K562 (cell line): Measurements from ENCODE around the gene NMUR2. TPM values are rescaled to one million over a fixed set of nuclear protein-coding genes. Genes with fewer than 3 reads are reported as not detected.

ENCODE experiments used
- ATAC-seq: fragments of 200-7000 bp; cut with Tn5 transposase; 3 replicates; pipeline ENCODE4 v1.9.1; 2020; ENCODE audit warnings: moderate library complexity
- BruUV-seq: library from RNA; stranded (reverse); fragments of 400-500 nt; replicated peaks from 2 replicates; lab custom pipeline; 2021; lab: Mats Ljungman, UMichigan
- CTCF ChIA-PET: fragments of 300-600 bp; formaldehyde crosslinking; extraction: SDS; loops from one replicate; lab custom pipeline; 2021; ENCODE audit warnings: low intra/inter-chr PET ratio; lab: Yijun Ruan, JAX
- POLR2A ChIA-PET: fragments of 300-600, 350-650 bp; sonication (Branson Sonifier 250); formaldehyde crosslinking; extraction: SDS; loops from one replicate; lab custom pipeline; 2021; ENCODE audit warnings: antibody characterized with exemption, inconsistent platforms; lab: Yijun Ruan, JAX
- DNase-seq, 4 experiments: peaks; one replicate each; pipeline versions ENCODE4 v3.0.0 to v3.0.0-alpha.2; 2011 to 2018; ENCODE audit warnings: low spot score in 3 of 4, mixed read lengths in 3 of 4; ENCODE audit errors: extremely low read depth in 1 of 4
- FAIRE-seq: peaks from 2 replicates; lab custom pipeline; 2011; peaks lifted over from hg19 to GRCh38; lab: Jason Lieb, UNC
- H2AFZ ChIP-seq: 2 replicates; pipeline ENCODE4 v1.6.0; 2011; ENCODE audit warnings: low read depth, low read length, control low read depth, inconsistent platforms
- H3K27ac ChIP-seq: fragments of 200-600 bp; 3 replicates; pipeline ENCODE4 v1.8.0; 2011; ENCODE audit warnings: low read depth, mild to moderate bottlenecking, control low read depth, inconsistent platforms, low read length, moderate library complexity, mixed read lengths; ENCODE audit errors: extremely low read depth
- H3K27me3 ChIP-seq, 2 experiments: fragments of 300-600 bp in 1 of 2; 2 replicates in 1 of 2; 3 replicates in 1 of 2; pipeline versions ENCODE4 v1.6.0 to v1.8.0; 2011; ENCODE audit warnings: inconsistent platforms in 2 of 2, low read length in 2 of 2, mild to moderate bottlenecking in 1 of 2, mixed read lengths in 1 of 2, moderate library complexity in 1 of 2; ENCODE audit not compliant: control insufficient read depth in 2 of 2, insufficient read depth in 2 of 2
- H3K36me3 ChIP-seq: fragments of 300-600 bp; 3 replicates; pipeline ENCODE4 v1.8.0; 2011; ENCODE audit warnings: mild to moderate bottlenecking, low read length, inconsistent platforms; ENCODE audit not compliant: control insufficient read depth, insufficient read depth
- H3K4me1 ChIP-seq, 2 experiments: fragments of 200-600 bp in 1 of 2; replicated peaks in 1 of 2; 2 replicates in 1 of 2; 3 replicates in 1 of 2; pipeline versions ENCODE4 v1.5.1 to v1.8.0; 2011; ENCODE audit warnings: inconsistent platforms in 2 of 2, low read length in 2 of 2, mild to moderate bottlenecking in 1 of 2, mixed read lengths in 1 of 2, moderate library complexity in 1 of 2; ENCODE audit not compliant: control insufficient read depth in 2 of 2, insufficient read depth in 2 of 2
- H3K4me2 ChIP-seq: 2 replicates; pipeline ENCODE4 v1.6.1; 2011; ENCODE audit warnings: low read length, control low read depth, inconsistent platforms, mixed read lengths; ENCODE audit not compliant: insufficient read depth
- H3K4me3 ChIP-seq: fragments of 200-600 bp; sonication (generic), shearing (Covaris generic); 2 replicates; pipeline ENCODE4 v1.5.1; 2016; ENCODE audit warnings: control low read depth, inconsistent platforms
- H3K79me2 ChIP-seq: fragments of 200-600 bp; 3 replicates; pipeline ENCODE4 v1.8.0; 2011; ENCODE audit warnings: low read length, inconsistent platforms; ENCODE audit not compliant: control insufficient read depth, insufficient read depth
- H3K9ac ChIP-seq, 2 experiments: 2 replicates each; pipeline versions ENCODE4 v1.6.0 to v1.6.1; 2011; ENCODE audit warnings: low read depth in 2 of 2, low read length in 2 of 2, control low read depth in 1 of 2, inconsistent platforms in 1 of 2, mild to moderate bottlenecking in 1 of 2, mixed read lengths in 1 of 2; ENCODE audit not compliant: insufficient read depth in 1 of 2
- H3K9me1 ChIP-seq: one replicate; pipeline ENCODE4 v1.6.0; 2011; ENCODE audit warnings: inconsistent platforms, mild to moderate bottlenecking, low read length, moderate library complexity; ENCODE audit not compliant: control insufficient read depth, insufficient read depth
- H3K9me3 ChIP-seq: replicated peaks from 2 replicates; pipeline ENCODE4 v1.5.1; 2011; ENCODE audit warnings: low read depth, low read length, inconsistent platforms; ENCODE audit not compliant: control insufficient read depth, insufficient read depth
- H4K20me1 ChIP-seq: replicated peaks from 2 replicates; pipeline ENCODE4 v1.6.1; 2011; ENCODE audit warnings: low read length, inconsistent platforms, mixed read lengths; ENCODE audit not compliant: control insufficient read depth, insufficient read depth
- CREBBP ChIP-seq: IDR thresholded peaks from one replicate; pipeline ENCODE4 v1.6.1; 2012; ENCODE audit warnings: low read depth, mild to moderate bottlenecking, control low read depth, inconsistent platforms, low read length
- POLR2AphosphoS5 ChIP-seq: IDR thresholded peaks from 2 replicates; pipeline ENCODE4 v1.6.1; 2011; ENCODE audit warnings: mild to moderate bottlenecking, low read depth, low read length, moderate library complexity; ENCODE audit not compliant: control insufficient read depth, insufficient read depth
- XRCC4 ChIP-seq: IDR thresholded peaks from one replicate; pipeline ENCODE4 v1.6.1; 2011; ENCODE audit not compliant: insufficient read depth, insufficient read length; ENCODE audit errors: extremely low read depth
- ZNF143 ChIP-seq: sonication (generic); formaldehyde crosslinking; IDR thresholded peaks from 2 replicates; pipeline ENCODE4 v1.9.0; 2022; ENCODE audit warnings: mild to moderate bottlenecking, missing genetic modification reagents
- ZNF197 ChIP-seq: fragments of 200-800 bp; sonication (Bioruptor generic); IDR thresholded peaks from 2 replicates; pipeline ENCODE4 v1.6.1; 2016; ENCODE audit warnings: low read depth, missing genetic modification characterization, missing compliant biosample characterization
- ZNF583 ChIP-seq: fragments of 250-450 bp; sonication (Bioruptor Pico); IDR thresholded peaks from 2 replicates; pipeline ENCODE4 v1.4.0; 2020
- ZNF586 ChIP-seq: fragments of 450-650 bp; formaldehyde crosslinking; conservative IDR thresholded peaks from 2 replicates; pipeline ENCODE4 v1.4.0; 2020; ENCODE audit warnings: mild to moderate bottlenecking, moderate library complexity
- WGBS: fragments of 100-300 bp; shearing (Covaris generic); methylation state at CpG from one replicate; pipeline ENCODE4 v1.1.6; 2016; ENCODE audit warnings: low coverage, mixed read lengths; ENCODE audit not compliant: insufficient coverage; ENCODE audit errors: missing lambda C conversion rate; 5-methylcytosine and 5-hydroxymethylcytosine counted together
- in situ Hi-C: fragments of 300-500 bp; cut with MboI; formaldehyde crosslinking; loops from 4 replicates; pipeline ENCODE4 v1.15.0; 2018; ENCODE audit warnings: inconsistent platforms, mixed read lengths
- intact Hi-C: fragments of 100-400 bp; cut with micrococcal nuclease; formaldehyde crosslinking; loops from 2 replicates; pipeline ENCODE4 v1.14.2; 2022
- polyA plus RNA-seq, 8 experiments: library from polyadenylated mRNA; depleted of rRNA in 4 of 8; stranded (reverse) in 5 of 8; unstranded in 3 of 8; fragments of >200 nt; fragmentation: Nextera tagmentation in 2 of 8; fragmentation: Illumina TruSeq in 1 of 8; extraction: Ambion mirVana in 2 of 8; extraction: Trizol in 1 of 8; gene quantifications; 2 replicates each; pipeline versions ENCODE4 v1.2.1 to v1.2.3, GENCODE V29; 2011 to 2014; ENCODE audit warnings: inconsistent platforms in 1 of 8, missing spikeins in 1 of 8
- total RNA-seq, 7 experiments: library from RNA; depleted of rRNA in 6 of 7; stranded (reverse); fragments of >200 nt in 6 of 7; fragmentation: Illumina TruSeq in 2 of 7; extraction: Trizol in 2 of 7; gene quantifications; 2 replicates each; pipeline versions ENCODE4 v1.2.1 to v1.2.3, GENCODE V29; 2011 to 2021; ENCODE audit warnings: low replicate concordance in 1 of 7
- TF ChIP-seq, protein P1 (sequence below): fragments of 250-450 bp; sonication (Bioruptor Pico); IDR thresholded peaks from 2 replicates; pipeline ENCODE4 v1.5.0; 2020; ENCODE audit warnings: mild to moderate bottlenecking, borderline replicate concordance
- TF ChIP-seq, protein P2 (sequence below): fragments of 200-800 bp; sonication (Bioruptor generic); IDR thresholded peaks from 2 replicates; pipeline ENCODE4 v1.6.1; 2016; ENCODE audit warnings: missing genetic modification characterization, missing compliant biosample characterization
- TF ChIP-seq, protein P3 (sequence below): fragments of 450-650 bp; IDR thresholded peaks from 2 replicates; pipeline ENCODE4 v1.6.1; 2016; ENCODE audit warnings: borderline replicate concordance
- TF ChIP-seq, protein P4 (sequence below): fragments of 450-650 bp; IDR thresholded peaks from 2 replicates; pipeline ENCODE4 v1.6.1; 2016; ENCODE audit warnings: missing biosample characterization, missing genetic modification characterization

The NMUR2 gene
- total and polyA plus RNA-seq, 9 of the 15 experiments (the other 6 are each of a cell fraction or from before 2014, with no cell fraction given) = not detected

DNA sequence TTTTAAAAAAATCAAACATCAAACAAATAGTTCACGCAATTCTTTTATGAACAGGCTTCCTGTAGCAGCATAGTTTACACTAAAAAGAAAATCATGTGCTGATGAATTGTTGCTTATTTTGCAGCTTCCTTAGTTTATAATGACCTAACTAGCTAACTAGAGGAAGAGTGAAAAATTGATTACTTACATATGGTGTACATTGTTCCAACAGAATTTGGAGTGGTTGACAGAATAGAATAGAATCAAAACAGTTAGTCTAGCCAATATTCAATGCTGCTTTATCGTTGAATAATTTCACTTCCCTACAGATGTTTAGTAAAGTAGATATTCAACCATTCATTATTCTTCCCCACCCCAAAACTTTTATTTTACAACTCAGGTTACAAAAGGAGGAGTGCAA is 4.2 kb downstream of the NMUR2 start:
- H3K9me1 ChIP-seq = no peaks in the 10 kb centered on the region
- H4K20me1 ChIP-seq = no peaks in the 10 kb centered on the region
- intact Hi-C loops (no loop called here), in situ Hi-C loops (no loop called here)
- FAIRE-seq (no peak), ATAC-seq (no peak), DNase-seq (no peak)
- no peaks in the 10 kb centered on the region for H3K36me3 ChIP-seq
- no peak overlapping the region for H3K27ac ChIP-seq
- no peaks in the 10 kb centered on the region for H3K79me2 ChIP-seq
- no peaks in the 10 kb centered on the region for H3K27me3 ChIP-seq
- H3K4me3 ChIP-seq = no peak overlapping the region
- ChIA-PET POLR2A (no interaction called here), CTCF (no interaction called here)
- no TSS peak for BruUV-seq
- H3K9ac ChIP-seq = no peak overlapping the region
- 0 out of 2 replicates have a peak, but pooled peaks cover 3% of the 10 kb centered on the region for H3K9me3 ChIP-seq
- H3K4me2 ChIP-seq = no peak overlapping the region
- 3% methylated on average over 2 of the region's 2 CpGs for WGBS
- no peak overlapping the region for H2AFZ ChIP-seq
- H3K4me1 ChIP-seq = no peaks in the 10 kb centered on the region
- TF ChIP-seq ZNF143 (CRISPR knock-in tag) = no peak
- TF ChIP-seq ZNF197 = no peak
- TF ChIP-seq, protein P1, sequence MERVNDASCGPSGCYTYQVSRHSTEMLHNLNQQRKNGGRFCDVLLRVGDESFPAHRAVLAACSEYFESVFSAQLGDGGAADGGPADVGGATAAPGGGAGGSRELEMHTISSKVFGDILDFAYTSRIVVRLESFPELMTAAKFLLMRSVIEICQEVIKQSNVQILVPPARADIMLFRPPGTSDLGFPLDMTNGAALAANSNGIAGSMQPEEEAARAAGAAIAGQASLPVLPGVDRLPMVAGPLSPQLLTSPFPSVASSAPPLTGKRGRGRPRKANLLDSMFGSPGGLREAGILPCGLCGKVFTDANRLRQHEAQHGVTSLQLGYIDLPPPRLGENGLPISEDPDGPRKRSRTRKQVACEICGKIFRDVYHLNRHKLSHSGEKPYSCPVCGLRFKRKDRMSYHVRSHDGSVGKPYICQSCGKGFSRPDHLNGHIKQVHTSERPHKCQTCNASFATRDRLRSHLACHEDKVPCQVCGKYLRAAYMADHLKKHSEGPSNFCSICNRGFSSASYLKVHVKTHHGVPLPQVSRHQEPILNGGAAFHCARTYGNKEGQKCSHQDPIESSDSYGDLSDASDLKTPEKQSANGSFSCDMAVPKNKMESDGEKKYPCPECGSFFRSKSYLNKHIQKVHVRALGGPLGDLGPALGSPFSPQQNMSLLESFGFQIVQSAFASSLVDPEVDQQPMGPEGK (CRISPR knock-in tag) = no peak
- TF ChIP-seq, protein P2, sequence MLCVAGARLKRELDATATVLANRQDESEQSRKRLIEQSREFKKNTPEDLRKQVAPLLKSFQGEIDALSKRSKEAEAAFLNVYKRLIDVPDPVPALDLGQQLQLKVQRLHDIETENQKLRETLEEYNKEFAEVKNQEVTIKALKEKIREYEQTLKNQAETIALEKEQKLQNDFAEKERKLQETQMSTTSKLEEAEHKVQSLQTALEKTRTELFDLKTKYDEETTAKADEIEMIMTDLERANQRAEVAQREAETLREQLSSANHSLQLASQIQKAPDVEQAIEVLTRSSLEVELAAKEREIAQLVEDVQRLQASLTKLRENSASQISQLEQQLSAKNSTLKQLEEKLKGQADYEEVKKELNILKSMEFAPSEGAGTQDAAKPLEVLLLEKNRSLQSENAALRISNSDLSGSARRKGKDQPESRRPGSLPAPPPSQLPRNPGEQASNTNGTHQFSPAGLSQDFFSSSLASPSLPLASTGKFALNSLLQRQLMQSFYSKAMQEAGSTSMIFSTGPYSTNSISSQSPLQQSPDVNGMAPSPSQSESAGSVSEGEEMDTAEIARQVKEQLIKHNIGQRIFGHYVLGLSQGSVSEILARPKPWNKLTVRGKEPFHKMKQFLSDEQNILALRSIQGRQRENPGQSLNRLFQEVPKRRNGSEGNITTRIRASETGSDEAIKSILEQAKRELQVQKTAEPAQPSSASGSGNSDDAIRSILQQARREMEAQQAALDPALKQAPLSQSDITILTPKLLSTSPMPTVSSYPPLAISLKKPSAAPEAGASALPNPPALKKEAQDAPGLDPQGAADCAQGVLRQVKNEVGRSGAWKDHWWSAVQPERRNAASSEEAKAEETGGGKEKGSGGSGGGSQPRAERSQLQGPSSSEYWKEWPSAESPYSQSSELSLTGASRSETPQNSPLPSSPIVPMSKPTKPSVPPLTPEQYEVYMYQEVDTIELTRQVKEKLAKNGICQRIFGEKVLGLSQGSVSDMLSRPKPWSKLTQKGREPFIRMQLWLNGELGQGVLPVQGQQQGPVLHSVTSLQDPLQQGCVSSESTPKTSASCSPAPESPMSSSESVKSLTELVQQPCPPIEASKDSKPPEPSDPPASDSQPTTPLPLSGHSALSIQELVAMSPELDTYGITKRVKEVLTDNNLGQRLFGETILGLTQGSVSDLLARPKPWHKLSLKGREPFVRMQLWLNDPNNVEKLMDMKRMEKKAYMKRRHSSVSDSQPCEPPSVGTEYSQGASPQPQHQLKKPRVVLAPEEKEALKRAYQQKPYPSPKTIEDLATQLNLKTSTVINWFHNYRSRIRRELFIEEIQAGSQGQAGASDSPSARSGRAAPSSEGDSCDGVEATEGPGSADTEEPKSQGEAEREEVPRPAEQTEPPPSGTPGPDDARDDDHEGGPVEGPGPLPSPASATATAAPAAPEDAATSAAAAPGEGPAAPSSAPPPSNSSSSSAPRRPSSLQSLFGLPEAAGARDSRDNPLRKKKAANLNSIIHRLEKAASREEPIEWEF (CRISPR knock-in tag) = no peak
- TF ChIP-seq XRCC4 = no peak
- TF ChIP-seq POLR2AphosphoS5 = no peak
- no peak for TF ChIP-seq ZNF586 (CRISPR knock-in tag)
- TF ChIP-seq, protein P3, sequence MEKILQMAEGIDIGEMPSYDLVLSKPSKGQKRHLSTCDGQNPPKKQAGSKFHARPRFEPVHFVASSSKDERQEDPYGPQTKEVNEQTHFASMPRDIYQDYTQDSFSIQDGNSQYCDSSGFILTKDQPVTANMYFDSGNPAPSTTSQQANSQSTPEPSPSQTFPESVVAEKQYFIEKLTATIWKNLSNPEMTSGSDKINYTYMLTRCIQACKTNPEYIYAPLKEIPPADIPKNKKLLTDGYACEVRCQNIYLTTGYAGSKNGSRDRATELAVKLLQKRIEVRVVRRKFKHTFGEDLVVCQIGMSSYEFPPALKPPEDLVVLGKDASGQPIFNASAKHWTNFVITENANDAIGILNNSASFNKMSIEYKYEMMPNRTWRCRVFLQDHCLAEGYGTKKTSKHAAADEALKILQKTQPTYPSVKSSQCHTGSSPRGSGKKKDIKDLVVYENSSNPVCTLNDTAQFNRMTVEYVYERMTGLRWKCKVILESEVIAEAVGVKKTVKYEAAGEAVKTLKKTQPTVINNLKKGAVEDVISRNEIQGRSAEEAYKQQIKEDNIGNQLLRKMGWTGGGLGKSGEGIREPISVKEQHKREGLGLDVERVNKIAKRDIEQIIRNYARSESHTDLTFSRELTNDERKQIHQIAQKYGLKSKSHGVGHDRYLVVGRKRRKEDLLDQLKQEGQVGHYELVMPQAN = no peak
- TF ChIP-seq CREBBP = no peak
- TF ChIP-seq, protein P4, sequence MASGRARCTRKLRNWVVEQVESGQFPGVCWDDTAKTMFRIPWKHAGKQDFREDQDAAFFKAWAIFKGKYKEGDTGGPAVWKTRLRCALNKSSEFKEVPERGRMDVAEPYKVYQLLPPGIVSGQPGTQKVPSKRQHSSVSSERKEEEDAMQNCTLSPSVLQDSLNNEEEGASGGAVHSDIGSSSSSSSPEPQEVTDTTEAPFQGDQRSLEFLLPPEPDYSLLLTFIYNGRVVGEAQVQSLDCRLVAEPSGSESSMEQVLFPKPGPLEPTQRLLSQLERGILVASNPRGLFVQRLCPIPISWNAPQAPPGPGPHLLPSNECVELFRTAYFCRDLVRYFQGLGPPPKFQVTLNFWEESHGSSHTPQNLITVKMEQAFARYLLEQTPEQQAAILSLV (tag) = no peak
- no peak for TF ChIP-seq ZNF583
